ENCODE results near the gene METTL21C.

METTL21C gene

DNA sequence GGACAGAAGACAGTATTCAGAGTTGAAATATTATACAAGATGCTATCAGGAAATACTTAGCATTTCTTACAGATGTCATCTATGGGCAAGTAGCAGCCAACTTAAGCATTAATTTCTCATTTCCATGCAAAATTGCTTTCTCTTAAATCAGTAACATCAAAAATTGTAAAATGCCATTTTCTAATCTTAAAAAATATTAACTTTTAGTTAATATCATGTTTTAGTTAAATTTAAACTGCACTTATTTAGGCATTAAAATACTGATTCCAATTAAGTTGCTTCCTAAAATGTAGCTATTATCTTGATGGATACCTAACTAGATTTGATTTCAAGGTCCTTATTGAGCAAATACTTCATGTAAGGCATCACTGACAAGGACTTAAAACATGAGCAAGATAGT is 27.8 kb downstream of the METTL21C start:
- DNase-seq (ENCODE audit: low read depth): no peak

DNA sequence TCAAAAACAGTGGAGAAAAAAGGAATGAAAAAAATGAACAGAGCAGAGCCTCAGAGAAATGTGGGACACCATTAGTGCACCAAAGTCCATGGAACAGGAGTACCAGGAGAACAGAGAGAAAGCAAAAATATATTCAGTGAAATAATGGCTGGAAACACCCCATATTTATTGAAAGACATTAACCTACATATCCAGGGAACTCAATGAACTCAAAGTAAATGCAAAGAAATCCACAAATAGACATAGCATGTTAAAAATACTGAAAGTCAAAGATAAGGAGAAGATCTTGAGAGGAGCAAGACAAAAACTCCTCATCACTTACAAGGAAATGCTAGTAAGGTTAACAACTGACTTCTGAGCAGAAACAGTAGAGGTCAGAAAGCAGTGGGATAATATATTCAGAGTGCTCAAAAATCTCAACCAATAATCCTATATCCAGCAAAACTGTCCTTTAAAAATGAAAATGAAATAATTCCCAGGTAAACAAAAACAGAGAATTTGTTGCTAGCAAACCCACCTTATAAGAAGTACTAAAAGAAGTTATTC is 35.6 kb downstream of the METTL21C start:
- no peak for DNase-seq (ENCODE audit: low read depth)

DNA sequence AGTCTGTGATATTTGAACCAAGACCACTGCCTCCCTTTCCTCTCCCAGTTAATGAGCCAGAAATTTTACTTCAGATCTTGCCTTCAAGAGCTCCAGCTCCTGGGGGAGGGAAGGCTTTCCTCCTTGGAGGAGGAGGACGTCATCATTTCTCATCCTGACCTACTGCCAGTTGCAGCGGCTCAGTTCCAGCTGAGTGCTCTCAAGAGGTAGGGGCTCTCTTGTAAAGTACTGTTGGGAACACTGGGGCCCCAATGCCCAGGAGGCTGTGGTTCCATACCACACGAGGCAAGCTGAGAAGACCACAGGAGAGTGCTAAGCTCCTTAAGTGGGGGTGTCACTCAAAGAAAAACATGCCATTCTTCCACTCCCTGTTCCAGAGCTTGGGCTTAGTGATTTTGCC is 36.2 kb downstream of the METTL21C start:
- no peak for DNase-seq (ENCODE audit: low read depth)

DNA sequence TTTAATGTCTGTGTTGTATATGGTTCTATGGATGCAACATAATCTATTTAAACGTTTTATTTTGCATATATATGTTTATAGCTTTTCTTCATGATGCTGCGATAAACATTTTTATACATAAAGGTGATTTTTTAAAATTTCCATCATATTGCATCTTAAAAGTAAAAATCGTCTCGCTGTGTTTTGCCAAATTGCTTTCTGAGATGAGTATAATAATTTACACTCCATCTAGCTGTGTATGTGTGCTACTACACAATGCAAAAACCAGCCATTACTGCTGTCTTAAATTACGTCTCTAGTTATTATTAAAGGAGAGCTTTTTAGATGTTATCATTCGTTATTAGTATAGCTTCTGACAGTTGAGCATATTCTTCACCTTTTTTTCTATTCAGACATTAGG is 37.2 kb downstream of the METTL21C start:
- DNase-seq (ENCODE audit: low read depth): no peak

GRCh38 chr13:102654756-102655155 is 40.1 kb downstream of the METTL21C start:
- no peak for DNase-seq (ENCODE audit: low read depth)

- DNase-seq (ENCODE audit: low read depth): no peak
Observed at GRCh38 chr13:102651892-102652291, 43.0 kb downstream of the METTL21C start.

GRCh38 chr13:102651392-102651791 is 43.5 kb downstream of the METTL21C start:
- DNase-seq (ENCODE audit: low read depth): no peak

DNA sequence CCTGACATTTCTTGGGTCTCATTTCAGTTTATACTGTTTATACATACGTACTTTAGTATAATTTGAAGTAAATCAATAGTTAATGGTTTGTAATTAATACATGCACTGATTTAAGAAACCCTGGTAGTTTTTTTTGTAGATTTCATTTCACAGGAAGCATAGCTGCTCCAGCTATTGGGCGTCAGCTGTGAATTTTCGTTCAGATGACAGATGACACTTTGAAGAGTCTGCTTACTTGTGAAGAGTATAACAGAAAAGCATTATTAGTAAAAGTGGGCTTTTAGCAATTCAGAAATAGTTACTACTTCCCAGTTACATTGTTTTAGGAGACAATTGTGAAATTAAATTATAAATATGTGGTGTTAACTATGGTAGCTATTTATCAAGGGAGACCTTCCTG is 44.4 kb downstream of the METTL21C start:
- no peak for DNase-seq (ENCODE audit: low read depth)

DNA sequence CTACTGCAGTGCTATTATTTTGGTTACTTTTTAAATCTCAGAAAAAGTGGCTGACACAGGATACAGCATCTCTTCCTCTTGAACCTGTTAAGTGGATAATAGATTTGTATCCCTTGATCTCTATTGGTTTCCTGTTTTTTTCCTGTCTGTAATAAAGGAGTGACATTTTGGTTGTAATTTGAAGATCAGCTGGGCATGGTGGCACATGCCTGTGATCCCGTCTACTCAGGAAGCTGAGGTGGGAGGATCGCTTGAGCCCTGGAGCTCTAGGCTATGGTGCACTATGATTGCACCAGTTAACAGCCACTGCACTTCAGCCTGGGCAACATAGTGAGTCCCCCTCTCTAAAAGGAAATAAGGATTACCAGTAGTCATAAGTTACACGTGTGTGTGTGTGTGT is 46.8 kb downstream of the METTL21C start:
- no peak for DNase-seq (ENCODE audit: low read depth)

DNA sequence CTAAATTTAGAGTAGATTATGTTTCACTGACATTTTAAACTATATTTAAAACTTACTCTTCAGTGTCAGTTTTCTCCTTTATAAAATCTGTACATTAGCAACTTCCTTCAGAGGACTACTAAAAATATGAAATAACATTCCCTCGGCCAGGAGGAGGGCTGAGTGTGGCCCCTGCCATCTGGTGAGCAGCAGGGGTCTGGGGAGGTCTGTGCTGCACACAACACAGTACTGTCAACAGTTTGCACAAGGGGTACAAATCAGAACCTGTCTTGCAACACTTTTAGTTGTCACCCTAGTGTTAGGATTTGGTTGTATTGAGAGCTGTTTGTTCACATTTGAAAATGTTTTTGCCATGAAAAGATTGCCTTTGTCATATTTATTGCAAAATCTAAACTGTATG is 49.1 kb downstream of the METTL21C start:
- no peak for DNase-seq (ENCODE audit: low read depth)

DNA sequence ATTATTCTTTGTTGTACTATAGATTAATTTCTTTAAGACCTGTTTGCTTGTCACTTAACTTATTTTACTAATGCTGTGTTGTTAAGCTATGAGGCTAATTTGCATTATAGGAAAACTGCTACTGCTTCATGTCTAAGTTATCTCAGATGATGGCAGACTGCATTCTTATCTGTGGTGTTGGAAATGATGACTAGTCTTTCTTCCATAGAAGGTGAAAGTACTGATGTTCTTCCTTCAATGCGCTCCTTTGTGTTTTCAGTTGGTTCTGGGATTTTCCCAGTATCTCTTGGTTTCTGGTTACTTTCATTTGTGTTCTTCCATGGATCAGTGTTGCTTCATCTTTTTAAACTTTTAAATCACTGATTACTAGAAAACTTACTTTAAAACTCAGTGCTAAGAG is 51.2 kb downstream of the METTL21C start:
- DNase-seq (ENCODE audit: low read depth): no peak

GRCh38 chr13:102642475-102642874 is 52.4 kb downstream of the METTL21C start:
- DNase-seq (ENCODE audit: low read depth): no peak

DNA sequence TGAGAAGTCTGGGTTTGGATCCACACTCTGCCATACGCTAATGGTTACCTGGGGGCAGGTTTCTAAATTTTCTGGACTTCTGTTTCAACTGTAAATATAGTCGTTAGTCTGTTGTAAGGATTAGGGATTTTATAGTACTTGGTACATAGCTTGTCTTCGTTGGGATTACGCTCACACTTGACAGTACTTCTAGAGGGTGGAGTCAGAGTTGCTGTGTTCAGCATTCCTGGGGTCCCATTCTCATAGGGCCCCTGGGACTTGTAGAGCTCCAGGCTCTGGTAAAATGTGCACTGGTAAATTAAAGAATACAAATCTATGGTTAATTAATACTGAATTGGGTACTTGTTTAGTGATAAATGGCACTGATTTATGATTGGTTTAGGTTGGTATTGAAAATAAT is 52.8 kb downstream of the METTL21C start:
- DNase-seq (ENCODE audit: low read depth): no peak

GRCh38 chr13:102638741-102639140 is 56.1 kb downstream of the METTL21C start:
- DNase-seq (ENCODE audit: low read depth): no peak

All from stimulated activated CD8-positive, alpha-beta memory T cell treated with anti-CD3 and anti-CD28 coated beads, Interleukin-12 subunit alpha, Interleukin-12 subunit beta, amount 100 ng/mL, for 4 hours (primary cell).